Upper lobe of right lung (tissue), 1 donor: ENCODE results near the gene EML4. TPM values are rescaled to one million over a fixed set of nuclear protein-coding genes. Genes with fewer than 3 reads are reported as not detected.

Experiments used
- ATAC-seq: fragments of 200-7000 bp; cut with Tn5 transposase; one replicate; pipeline ENCODE4 v1.9.1; 2020; ENCODE audit warnings: mild to moderate bottlenecking, moderate library complexity
- DNase-seq: peaks from one replicate; pipeline ENCODE4 v3.0.0-alpha.2; 2020
- H3K27ac ChIP-seq: fragments of 200-600 bp; one replicate; pipeline ENCODE4 v1.8.0; 2022
- H3K27me3 ChIP-seq: fragments of 200-600 bp; one replicate; pipeline ENCODE4 v1.8.0; 2022; ENCODE audit warnings: mild to moderate bottlenecking
- H3K36me3 ChIP-seq: fragments of 200-600 bp; one replicate; pipeline ENCODE4 v1.8.0; 2022
- H3K4me1 ChIP-seq: fragments of 200-600 bp; one replicate; pipeline ENCODE4 v1.8.0; 2022
- H3K4me3 ChIP-seq: fragments of 200-600 bp; one replicate; pipeline ENCODE4 v1.8.0; 2022; ENCODE audit warnings: mild to moderate bottlenecking
- H3K9me3 ChIP-seq: fragments of 200-600 bp; one replicate; pipeline ENCODE4 v1.8.0; 2022
- intact Hi-C: fragments of 100-400 bp; cut with DNase I; formaldehyde crosslinking; loops from one replicate; pipeline ENCODE4 v1.11.0; 2022
- total RNA-seq: library from RNA; stranded (reverse); fragmentation: NEBNext Ultra II Directional; extraction: Animal tissue kit (Norgen Biotek cat#: 25700); gene quantifications from one replicate; pipeline ENCODE4 v1.2.1, GENCODE V29; 2021
- TF ChIP-seq, protein P1 (sequence below): fragments of 200-600 bp; IDR thresholded peaks from one replicate; pipeline ENCODE4 v1.8.0; 2022; ENCODE audit warnings: antibody characterized with exemption
- donor health status: DM: no; HTN: yes; CAD: no; lungs with severe emphysema.

EML4 gene
- total RNA-seq, 1 donor from 2014 or later, result 83.0 TPM

- ATAC-seq (no peak), DNase-seq (no peak)
- TF ChIP-seq, protein P1, sequence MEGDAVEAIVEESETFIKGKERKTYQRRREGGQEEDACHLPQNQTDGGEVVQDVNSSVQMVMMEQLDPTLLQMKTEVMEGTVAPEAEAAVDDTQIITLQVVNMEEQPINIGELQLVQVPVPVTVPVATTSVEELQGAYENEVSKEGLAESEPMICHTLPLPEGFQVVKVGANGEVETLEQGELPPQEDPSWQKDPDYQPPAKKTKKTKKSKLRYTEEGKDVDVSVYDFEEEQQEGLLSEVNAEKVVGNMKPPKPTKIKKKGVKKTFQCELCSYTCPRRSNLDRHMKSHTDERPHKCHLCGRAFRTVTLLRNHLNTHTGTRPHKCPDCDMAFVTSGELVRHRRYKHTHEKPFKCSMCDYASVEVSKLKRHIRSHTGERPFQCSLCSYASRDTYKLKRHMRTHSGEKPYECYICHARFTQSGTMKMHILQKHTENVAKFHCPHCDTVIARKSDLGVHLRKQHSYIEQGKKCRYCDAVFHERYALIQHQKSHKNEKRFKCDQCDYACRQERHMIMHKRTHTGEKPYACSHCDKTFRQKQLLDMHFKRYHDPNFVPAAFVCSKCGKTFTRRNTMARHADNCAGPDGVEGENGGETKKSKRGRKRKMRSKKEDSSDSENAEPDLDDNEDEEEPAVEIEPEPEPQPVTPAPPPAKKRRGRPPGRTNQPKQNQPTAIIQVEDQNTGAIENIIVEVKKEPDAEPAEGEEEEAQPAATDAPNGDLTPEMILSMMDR, result no peak
- intact Hi-C loops, result no loop called here
- Histone ChIP-seq H3K36me3 (peaks cover 8% of the 10 kb centered on the region), H3K4me1 (peaks cover 7% of the 10 kb centered on the region), H3K9me3 (no peaks in the 10 kb centered on the region), H3K4me3 (no peak overlapping the region), H3K27ac (no peak overlapping the region), H3K27me3 (no peaks in the 10 kb centered on the region)
Measured at GRCh38 chr2:42274863-42275262, 105.7 kb downstream of the EML4 start.

DNA sequence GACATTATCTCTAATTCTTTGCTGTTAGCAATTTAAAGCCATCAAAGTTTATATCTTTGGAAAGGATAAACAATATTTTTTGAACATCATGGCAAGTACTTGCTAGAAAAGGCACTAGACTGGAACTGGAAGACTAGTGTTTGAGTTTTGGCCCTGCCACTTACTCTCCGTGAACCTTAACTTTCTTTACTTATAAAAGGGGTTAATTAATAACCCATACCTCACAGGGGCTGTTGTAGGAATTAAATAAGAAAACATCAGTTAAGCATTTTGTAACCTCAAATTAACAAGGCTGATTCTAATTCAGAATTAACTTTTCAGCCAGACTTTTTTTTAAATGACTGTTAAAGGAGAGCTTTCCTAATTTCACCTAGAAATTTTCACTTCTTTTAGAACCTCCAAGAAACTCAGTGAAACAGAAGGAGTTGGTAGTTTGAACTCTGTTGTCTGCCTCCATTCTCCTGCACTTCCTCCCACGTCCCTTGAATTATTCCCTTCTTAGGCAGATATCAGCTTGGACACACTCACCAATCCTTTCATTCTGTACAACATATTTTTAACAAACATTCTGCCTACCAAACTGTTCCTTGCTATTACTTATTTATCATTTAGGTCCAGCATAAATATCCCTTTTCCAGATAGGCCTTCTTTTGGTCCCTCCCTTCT is 112.4 kb downstream of the EML4 start:
- Histone ChIP-seq H3K27ac (no peak overlapping the region), H3K9me3 (no peaks in the 10 kb centered on the region), H3K4me1 (no peaks in the 10 kb centered on the region), H3K36me3 (peaks cover 59% of the 10 kb centered on the region), H3K4me3 (no peak overlapping the region), H3K27me3 (no peaks in the 10 kb centered on the region)
- intact Hi-C loops, result no loop called here
- DNase-seq (no peak), ATAC-seq (no peak)
- TF ChIP-seq, protein P1, result no peak

- H3K27me3 ChIP-seq, result no peaks in the 10 kb centered on the region
- peaks cover 71% of the 10 kb centered on the region for H3K36me3 ChIP-seq
- H3K4me3 ChIP-seq, result no peak overlapping the region
- DNase-seq (no peak), ATAC-seq (no peak)
- H3K9me3 ChIP-seq, result no peaks in the 10 kb centered on the region
- TF ChIP-seq, protein P1, result no peak
- intact Hi-C loops, result no loop called here
- H3K27ac ChIP-seq, result no peak overlapping the region
- no peaks in the 10 kb centered on the region for H3K4me1 ChIP-seq
Measured at GRCh38 chr2:42284019-42284418, 114.9 kb downstream of the EML4 start.

- no peak overlapping the region for H3K27ac ChIP-seq
- no peak overlapping the region for H3K4me3 ChIP-seq
- H3K36me3 ChIP-seq, result peaks cover 53% of the 10 kb centered on the region
- DNase-seq (no peak), ATAC-seq (no peak)
- no peaks in the 10 kb centered on the region for H3K27me3 ChIP-seq
- intact Hi-C loops, result no loop called here
- TF ChIP-seq, protein P1, result no peak
- no peaks in the 10 kb centered on the region for H3K4me1 ChIP-seq
- no peaks in the 10 kb centered on the region for H3K9me3 ChIP-seq
Measured at GRCh38 chr2:42286268-42286946, 117.3 kb downstream of the EML4 start.

GRCh38 chr2:42288811-42289210 is 119.7 kb downstream of the EML4 start:
- H3K4me1 ChIP-seq, result no peaks in the 10 kb centered on the region
- intact Hi-C loops, result no loop called here
- H3K36me3 ChIP-seq, result peaks cover 62% of the 10 kb centered on the region
- no peak overlapping the region for H3K27ac ChIP-seq
- H3K27me3 ChIP-seq, result no peaks in the 10 kb centered on the region
- TF ChIP-seq, protein P1, result no peak
- no peak overlapping the region for H3K4me3 ChIP-seq
- ATAC-seq (no peak), DNase-seq (no peak)
- no peaks in the 10 kb centered on the region for H3K9me3 ChIP-seq
